HepG2 (cell line): ENCODE results near the gene PGP. TPM values are rescaled to one million over a fixed set of nuclear protein-coding genes. Genes with fewer than 3 reads are reported as not detected.
A peak's percentile ranks its signal among the peaks of the same experiment; 100 is the strongest.

Experiments used
- BCL6 ChIP-seq: IDR thresholded peaks from 2 replicates; pipeline ENCODE4 v1.6.1; 2016; ENCODE audit warnings: missing genetic modification reagents, missing compliant biosample characterization
- HNRNPLL ChIP-seq: fragments of 200-400 bp; formaldehyde crosslinking; IDR thresholded peaks from 2 replicates; pipeline ENCODE4 v1.6.1; 2017; ENCODE audit warnings: mild to moderate bottlenecking, low read depth, low read length; ENCODE audit not compliant: poor library complexity, severe bottlenecking
- KIAA2018 ChIP-seq: sonication (generic); formaldehyde crosslinking; IDR thresholded peaks from 2 replicates; pipeline ENCODE4 v1.5.0; 2020; ENCODE audit warnings: mild to moderate bottlenecking, missing genetic modification reagents, borderline replicate concordance
- MZF1 ChIP-seq: sonication (generic); formaldehyde crosslinking; IDR thresholded peaks from 2 replicates; pipeline ENCODE4 v1.8.1; 2023; ENCODE audit warnings: mild to moderate bottlenecking, missing genetic modification reagents, borderline replicate concordance
- RARG ChIP-seq: sonication (generic); formaldehyde crosslinking; IDR thresholded peaks from 2 replicates; pipeline ENCODE4 v1.4.0; 2020; ENCODE audit warnings: low read depth, mild to moderate bottlenecking, missing genetic modification reagents
- YEATS4 ChIP-seq: sonication (generic); formaldehyde crosslinking; IDR thresholded peaks from 2 replicates; pipeline ENCODE4 v1.4.0; 2020; ENCODE audit warnings: missing genetic modification reagents, borderline replicate concordance
- ZKSCAN8 ChIP-seq: IDR thresholded peaks from 2 replicates; pipeline ENCODE4 v1.6.1; 2016; ENCODE audit warnings: borderline replicate concordance, missing genetic modification reagents, missing compliant biosample characterization
- ZNF121 ChIP-seq: sonication (generic); formaldehyde crosslinking; IDR thresholded peaks from 2 replicates; pipeline ENCODE4 v1.5.0; 2020; ENCODE audit warnings: mild to moderate bottlenecking, missing genetic modification reagents
- ZNF720 ChIP-seq: sonication (generic); formaldehyde crosslinking; IDR thresholded peaks from 2 replicates; pipeline ENCODE4 v1.4.0; 2020; ENCODE audit warnings: missing genetic modification reagents
- polyA plus RNA-seq, 8 experiments: library from polyadenylated mRNA; depleted of rRNA in 3 of 8; stranded (reverse) in 7 of 8; unstranded in 1 of 8; fragments of >200 nt; fragmentation: Illumina TruSeq in 4 of 8; extraction: Trizol in 4 of 8; gene quantifications; 2 replicates each; pipeline versions ENCODE4 v1.2.1 to v1.2.3, GENCODE V29; 2011 to 2016; ENCODE audit warnings: low read depth in 4 of 8, missing spikeins in 1 of 8, mixed read lengths in 1 of 8; ENCODE audit not compliant: insufficient read depth in 1 of 8
- total RNA-seq, 5 experiments: library from RNA; depleted of rRNA; stranded (reverse); fragments of >200 nt; fragmentation: Illumina TruSeq; extraction: Trizol; gene quantifications; 2 replicates each; pipeline ENCODE4 v1.2.3, GENCODE V29; 2016; ENCODE audit warnings: low read depth in 1 of 5
- TF ChIP-seq, protein P1 (sequence below): sonication (generic); formaldehyde crosslinking; IDR thresholded peaks from 2 replicates; pipeline ENCODE4 v1.8.0; 2022; ENCODE audit warnings: mild to moderate bottlenecking, missing genetic modification reagents
- TF ChIP-seq, protein P2 (sequence below): sonication (generic); formaldehyde crosslinking; IDR thresholded peaks from 2 replicates; pipeline ENCODE4 v1.4.0; 2020; ENCODE audit warnings: missing genetic modification reagents
- TF ChIP-seq, protein P3 (sequence below): sonication (generic); formaldehyde crosslinking; IDR thresholded peaks from 2 replicates; pipeline ENCODE4 v1.5.0; 2020; ENCODE audit warnings: missing genetic modification reagents
- TF ChIP-seq, protein P4 (sequence below): sonication (generic); formaldehyde crosslinking; IDR thresholded peaks from 2 replicates; pipeline ENCODE4 v1.8.0; 2022; ENCODE audit warnings: mild to moderate bottlenecking, missing genetic modification reagents, moderate library complexity

PGP gene
- total and polyA plus RNA-seq, 2 of the 13 experiments (the other 11 are each of a cell fraction or from before 2014, with no cell fraction given) = 7.3 to 18.3 TPM

GRCh38 chr16:2205104-2205966 is 9.3 kb downstream of the PGP start, which contains the start of gene MLST8 (continued):
- TF ChIP-seq KIAA2018 = no peak
- TF ChIP-seq, protein P1, sequence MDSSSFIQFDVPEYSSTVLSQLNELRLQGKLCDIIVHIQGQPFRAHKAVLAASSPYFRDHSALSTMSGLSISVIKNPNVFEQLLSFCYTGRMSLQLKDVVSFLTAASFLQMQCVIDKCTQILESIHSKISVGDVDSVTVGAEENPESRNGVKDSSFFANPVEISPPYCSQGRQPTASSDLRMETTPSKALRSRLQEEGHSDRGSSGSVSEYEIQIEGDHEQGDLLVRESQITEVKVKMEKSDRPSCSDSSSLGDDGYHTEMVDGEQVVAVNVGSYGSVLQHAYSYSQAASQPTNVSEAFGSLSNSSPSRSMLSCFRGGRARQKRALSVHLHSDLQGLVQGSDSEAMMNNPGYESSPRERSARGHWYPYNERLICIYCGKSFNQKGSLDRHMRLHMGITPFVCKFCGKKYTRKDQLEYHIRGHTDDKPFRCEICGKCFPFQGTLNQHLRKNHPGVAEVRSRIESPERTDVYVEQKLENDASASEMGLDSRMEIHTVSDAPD (CRISPR knock-in tag) = 0 out of 2 replicates have a peak, but pooled peaks have one; percentile 37
- no peak for TF ChIP-seq MZF1 (CRISPR knock-in tag)
- TF ChIP-seq, protein P2, sequence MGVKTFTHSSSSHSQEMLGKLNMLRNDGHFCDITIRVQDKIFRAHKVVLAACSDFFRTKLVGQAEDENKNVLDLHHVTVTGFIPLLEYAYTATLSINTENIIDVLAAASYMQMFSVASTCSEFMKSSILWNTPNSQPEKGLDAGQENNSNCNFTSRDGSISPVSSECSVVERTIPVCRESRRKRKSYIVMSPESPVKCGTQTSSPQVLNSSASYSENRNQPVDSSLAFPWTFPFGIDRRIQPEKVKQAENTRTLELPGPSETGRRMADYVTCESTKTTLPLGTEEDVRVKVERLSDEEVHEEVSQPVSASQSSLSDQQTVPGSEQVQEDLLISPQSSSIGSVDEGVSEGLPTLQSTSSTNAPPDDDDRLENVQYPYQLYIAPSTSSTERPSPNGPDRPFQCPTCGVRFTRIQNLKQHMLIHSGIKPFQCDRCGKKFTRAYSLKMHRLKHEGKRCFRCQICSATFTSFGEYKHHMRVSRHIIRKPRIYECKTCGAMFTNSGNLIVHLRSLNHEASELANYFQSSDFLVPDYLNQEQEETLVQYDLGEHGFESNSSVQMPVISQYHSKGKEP (CRISPR knock-in tag) = no peak; the same call in 1 of the 2 replicates
- TF ChIP-seq, protein P3, sequence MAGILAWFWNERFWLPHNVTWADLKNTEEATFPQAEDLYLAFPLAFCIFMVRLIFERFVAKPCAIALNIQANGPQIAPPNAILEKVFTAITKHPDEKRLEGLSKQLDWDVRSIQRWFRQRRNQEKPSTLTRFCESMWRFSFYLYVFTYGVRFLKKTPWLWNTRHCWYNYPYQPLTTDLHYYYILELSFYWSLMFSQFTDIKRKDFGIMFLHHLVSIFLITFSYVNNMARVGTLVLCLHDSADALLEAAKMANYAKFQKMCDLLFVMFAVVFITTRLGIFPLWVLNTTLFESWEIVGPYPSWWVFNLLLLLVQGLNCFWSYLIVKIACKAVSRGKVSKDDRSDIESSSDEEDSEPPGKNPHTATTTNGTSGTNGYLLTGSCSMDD = no peak
- peak; percentile 13; the same call in 1 of the 2 replicates for TF ChIP-seq ZNF121 (CRISPR knock-in tag)
- TF ChIP-seq ZNF720 (CRISPR knock-in tag) = no peak
- no peak; the same call in 1 of the 2 replicates for TF ChIP-seq BCL6 (CRISPR knock-in tag)
- TF ChIP-seq ZKSCAN8 (CRISPR knock-in tag) = peak; percentile 60; the same call in 1 of the 2 replicates
- TF ChIP-seq HNRNPLL = peak; percentile 95
- no peak for TF ChIP-seq RARG (CRISPR knock-in tag)
- peak; percentile 72; the same call in 1 of the 2 replicates for TF ChIP-seq YEATS4 (CRISPR knock-in tag)
- TF ChIP-seq, protein P4, sequence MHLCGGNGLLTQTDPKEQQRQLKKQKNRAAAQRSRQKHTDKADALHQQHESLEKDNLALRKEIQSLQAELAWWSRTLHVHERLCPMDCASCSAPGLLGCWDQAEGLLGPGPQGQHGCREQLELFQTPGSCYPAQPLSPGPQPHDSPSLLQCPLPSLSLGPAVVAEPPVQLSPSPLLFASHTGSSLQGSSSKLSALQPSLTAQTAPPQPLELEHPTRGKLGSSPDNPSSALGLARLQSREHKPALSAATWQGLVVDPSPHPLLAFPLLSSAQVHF (CRISPR knock-in tag) = peak; percentile 72; the same call in 1 of the 2 replicates
